IPS-NIHi7 (cell line): ENCODE measurements around the gene ANLN.
"Not testable (repeated sequence)": the region's sequence is repeated elsewhere in the genome, so short reads cannot be mapped to it uniquely, and the experiment has no call there.

Experiments
- DNase-seq: peaks from one replicate; pipeline ENCODE4 v3.0.0; 2012; ENCODE audit warnings: mixed read lengths; ENCODE audit errors: extremely low spot score

ANLN gene

DNA sequence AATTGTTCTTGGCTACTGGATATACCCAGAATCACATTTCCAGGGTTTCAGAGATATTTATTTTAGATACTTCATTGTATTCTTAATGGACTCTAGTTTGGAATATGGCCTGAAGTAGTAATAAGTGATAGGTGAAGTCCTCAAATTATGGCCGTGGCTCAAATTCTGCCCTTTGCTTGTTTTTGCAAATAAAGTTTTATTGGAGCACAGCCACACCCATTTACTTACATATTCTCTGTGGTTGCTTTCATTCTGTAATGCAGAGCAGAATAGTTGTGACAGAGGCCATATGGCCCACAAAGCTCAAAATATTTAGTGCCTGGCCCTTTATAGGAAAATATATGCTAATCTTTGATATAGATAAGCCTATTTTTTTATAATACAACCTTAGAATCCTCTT is 19.5 kb downstream of the ANLN start:
- no peak for DNase-seq

DNA sequence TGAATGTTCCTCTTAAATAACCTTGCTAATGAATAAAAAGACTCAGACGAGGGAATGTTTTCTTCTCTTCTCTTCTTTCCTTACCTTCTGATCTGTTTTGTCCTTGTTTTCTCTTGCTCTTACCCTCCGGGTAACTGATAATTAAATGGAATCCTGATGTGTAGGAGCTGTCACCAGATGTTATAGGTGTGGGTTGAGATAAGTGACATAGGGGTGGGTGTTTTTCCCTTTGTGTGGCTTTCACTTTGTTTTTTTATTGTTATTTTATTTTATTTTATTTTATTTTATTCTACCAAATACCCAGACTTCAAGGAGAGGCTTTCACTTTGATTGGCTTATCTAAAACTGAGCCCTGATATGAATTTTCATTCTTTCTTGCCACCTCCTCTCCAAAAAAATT is 25.5 kb downstream of the ANLN start:
- no peak for DNase-seq

DNA sequence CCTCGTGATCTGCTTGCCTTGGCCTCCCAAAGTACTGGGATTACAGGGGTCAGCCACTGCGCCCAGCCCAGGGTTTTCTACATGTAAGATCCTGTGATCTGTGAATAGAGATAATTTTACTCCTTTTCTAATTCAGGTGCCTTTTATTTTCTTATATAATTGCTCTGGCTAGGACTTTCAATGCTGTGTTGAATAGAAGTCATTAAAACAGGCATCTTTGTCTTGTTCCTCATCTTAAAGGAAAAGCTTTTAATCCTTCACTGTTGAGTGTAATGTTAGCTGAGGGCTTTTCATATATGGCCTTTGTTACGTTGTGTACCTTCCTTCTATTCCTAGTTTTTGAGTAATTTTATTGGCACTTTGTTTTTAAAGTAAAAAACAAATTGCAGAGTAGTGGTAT is 26.6 kb downstream of the ANLN start:
- no peak for DNase-seq

DNA sequence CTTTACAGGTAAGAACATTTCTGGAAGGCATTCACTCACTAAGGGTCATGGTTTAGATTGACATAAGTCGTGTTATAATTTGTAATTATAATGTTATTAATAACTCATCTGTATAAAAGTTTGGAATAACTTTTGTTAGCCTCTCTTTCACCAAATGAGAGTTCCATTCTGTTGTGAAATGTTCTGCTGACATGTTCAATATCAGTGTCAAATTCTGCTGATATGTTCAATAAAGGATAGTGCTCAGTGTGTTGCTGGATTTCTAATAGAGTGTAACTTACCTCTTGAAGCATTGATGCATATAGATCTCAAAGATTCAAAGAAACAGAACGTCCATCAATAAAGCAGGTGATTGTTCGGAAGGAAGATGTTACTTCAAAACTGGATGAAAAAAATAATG is 30.6 kb downstream of the ANLN start:
- DNase-seq: no peak

DNA sequence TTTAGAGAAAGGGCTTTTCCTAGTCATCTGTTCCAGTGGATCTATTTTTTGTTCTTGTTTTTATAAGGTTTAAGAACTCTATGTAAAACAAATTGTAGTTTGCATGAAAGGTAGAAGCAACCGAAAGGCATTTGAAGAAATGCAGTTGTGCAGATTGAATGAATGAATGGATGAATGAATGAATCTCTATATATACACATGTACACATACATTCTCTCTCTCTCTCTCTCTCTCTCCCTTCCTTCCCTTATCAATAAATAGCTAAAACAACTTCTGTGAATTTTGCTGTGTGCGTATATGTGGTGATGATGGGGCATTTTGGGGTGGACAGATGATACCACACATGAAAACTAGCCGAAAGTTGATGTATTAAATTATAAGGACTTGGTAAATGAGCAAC is 32.4 kb downstream of the ANLN start:
- DNase-seq: no peak

DNA sequence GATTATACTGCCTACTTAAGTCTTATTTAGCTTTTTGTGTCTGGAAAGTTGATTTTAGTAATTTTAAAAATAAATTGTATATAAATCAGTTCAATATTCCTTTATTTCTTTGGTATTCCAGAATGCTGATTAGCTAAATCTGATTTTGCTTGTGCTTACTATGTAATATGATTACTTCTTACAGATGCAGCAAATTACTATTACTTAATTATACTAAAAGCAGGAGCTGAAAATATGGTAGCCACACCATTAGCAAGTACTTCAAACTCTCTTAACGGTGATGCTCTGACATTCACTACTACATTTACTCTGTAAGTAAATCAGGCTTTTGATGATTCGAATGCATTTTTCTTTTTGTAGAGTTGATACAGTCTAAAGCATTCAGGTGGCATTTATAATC is 34.0 kb downstream of the ANLN start:
- no peak for DNase-seq

DNA sequence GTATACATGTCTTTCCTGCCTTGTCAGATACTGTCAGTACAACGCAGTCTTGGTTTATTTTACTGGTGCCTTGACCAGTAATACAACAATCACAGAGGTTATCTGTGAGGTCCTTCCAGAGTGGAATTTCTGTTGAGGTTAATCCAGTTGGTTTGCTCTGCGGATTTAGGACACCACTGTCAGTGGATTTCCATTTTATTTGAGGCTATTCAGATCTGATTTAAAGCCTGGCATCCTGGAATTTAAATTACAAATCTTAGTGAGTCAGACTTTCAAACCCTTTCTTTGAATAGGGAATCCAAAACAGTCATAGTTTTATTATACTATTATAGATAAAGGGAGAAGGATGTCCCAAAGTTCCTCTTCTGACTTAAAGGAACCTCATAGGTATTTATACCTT is 40.5 kb downstream of the ANLN start:
- no peak for DNase-seq

DNA sequence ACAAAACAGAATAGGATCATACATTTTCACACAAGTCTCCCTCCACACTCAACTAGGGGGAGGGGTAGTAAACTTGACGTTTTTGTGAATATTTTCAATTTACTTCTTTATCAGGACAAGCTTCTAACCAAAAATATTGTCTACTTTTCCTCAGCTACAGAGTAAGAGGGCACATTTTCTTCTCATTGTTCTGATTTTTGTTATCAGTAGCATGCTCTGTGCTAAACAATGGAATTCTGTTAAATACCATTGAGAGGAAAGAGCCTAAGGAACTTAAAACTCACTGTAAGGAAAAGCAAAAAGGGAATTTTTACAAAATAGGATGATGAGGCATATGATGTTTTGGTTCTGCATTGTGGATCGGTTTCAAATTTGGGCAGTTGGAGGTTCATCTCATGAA is 41.2 kb downstream of the ANLN start:
- DNase-seq: no peak

DNA sequence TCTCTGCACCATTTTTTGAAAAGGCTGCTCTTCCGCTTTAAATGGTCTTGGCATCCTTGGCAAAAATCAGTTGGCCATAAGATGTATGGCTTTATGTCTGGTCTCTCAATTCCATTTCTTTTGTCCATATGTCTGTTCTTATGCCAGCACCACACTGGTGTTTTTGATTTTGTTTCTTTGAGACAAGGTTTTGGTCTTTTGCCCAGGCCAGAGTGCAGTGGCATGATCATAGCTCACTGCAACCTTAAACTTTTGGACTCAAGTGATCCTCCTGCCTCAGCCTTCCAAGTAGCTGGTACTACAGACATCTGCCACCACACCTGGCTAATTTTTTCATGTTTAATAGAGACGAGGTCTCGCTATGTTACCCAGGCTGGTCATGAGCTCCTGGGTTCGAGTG is 48.5 kb downstream of the ANLN start:
- no peak for DNase-seq

DNA sequence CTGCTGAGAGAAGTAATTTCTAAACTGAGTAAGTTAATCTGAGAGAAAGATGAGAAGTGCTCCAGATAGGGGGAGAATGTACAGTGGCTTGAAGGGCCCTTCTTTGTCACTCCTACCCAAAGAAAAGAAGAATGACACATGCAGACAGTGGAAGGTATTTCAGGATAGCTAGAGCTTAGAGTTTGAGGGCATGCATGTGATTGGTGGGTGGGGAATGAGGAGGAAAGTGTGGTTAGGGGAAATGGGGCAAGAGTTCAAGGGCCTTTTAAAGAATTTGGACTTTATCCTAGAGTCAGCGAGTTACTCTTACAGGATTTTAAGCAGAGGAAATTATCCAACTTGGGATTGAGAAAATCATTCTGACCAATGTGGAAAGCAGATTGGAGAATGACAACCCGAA is 50.0 kb downstream of the ANLN start:
- DNase-seq: no peak

DNA sequence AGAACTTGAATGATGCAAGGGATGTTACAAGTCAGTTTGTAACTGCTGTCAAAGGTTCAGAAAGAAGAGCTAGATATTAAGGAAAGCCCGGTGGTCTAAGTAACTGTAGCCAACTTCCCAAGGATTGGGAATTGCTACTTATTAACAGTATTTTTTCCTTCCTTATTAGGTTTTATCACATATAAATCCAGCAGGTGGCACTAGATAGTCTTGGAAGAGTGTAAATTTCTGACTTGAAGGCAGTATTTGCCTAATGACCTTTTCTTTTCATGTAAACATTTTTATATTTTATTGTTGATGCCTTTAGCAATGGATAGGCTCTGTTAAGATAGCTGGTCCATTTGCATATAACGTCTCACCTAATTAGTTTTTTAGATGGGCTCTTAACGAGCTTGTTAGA is 51.2 kb downstream of the ANLN start:
- DNase-seq: peak; percentile 30

DNA sequence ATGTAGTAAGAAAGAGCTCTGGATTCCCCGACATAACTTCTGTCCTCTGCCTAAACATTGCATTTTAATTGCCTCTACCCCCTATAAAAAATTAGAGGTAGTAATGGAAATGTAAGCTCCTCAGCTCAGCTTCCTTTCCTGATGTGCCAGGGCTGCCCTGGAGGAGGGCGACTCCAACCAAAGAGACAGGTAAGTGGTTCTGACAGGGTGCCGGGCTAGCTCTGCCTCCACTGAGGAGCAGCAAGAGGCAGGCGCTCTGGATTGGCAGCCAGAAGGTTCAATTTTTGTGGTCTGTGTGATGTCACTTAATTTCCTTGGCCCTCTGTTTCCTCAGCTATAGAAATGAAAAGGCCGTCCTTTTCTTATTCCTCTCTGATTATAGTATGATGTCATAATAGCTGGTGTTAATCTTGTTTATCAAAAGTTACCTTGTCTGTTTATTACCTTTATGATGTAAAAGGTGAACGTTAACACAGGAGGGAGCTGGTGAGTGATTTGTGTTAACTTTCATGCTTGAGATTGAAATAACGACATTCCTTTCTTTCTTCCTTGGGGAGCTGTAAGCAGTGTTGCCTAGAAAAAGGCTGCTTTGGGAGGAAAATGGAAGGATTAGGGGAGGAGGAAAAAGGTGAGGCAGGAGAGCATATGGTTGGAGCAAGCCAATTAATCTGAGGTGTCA is 51.8 kb downstream of the ANLN start:
- peak; percentile 40 for DNase-seq

DNA sequence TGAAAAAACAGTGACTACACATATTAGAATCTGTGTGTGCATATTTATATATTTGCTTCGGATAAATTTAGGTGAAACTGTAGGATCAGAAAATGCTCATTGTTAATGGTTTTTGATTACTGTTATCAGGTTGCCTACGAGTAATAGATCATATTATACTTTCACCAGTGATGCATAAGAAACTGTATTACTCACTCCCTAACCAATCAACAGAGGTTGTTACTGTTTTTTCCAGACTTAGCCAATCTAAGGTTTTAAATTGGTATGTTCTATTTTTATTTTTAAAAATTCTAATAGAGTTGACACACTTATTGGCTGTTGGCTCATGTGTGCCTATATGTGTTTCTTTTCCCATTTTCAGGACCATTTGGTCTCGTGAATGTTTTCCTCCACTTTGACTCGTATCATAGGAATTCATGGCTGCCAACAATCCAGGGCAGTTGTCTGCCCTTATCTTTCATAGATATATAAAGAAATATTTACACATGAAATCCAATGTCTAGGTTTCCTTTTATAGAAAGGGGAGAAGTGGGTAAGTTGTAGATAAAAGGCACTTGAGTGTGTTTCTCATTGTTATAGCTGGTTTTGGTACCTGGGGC is 59.2 kb downstream of the ANLN start:
- no peak for DNase-seq

DNA sequence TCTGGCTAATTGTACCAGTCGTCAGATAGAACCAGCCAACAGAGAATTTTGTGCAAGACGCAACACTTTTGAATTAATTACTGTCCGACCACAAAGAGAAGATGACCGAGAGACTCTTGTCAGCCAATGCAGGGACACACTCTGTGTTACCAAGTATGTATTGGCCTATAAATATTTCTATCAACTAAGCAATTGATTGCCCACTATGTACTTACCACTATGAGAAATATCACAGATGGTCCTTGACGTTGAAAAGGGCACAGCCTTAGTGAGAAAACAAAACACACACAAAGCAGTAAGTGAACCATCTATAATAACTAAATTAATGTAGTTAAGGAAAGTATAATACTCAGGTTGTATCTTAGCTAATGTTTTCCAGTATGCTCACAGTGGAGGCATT is 60.0 kb downstream of the ANLN start:
- DNase-seq: no peak

DNA sequence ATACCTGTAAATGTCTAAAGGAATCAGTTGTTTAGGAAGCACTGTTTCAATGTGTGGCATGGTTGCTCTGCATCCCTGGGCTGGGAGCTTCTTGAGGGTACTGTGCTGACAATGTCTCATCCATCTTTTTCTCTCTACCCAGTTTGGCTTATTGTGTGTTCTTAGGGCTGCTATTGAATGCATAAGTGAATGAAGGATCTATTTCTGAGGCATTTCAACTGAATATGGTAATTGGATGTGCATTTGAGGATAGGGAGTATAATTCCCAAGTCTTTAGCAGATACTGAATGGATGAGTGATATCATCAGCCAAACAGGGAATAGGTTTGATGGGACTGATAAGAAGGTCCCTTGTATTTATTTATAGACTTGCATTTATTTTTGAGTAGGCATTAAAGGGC is 64.1 kb downstream of the ANLN start:
- DNase-seq: no peak

DNA sequence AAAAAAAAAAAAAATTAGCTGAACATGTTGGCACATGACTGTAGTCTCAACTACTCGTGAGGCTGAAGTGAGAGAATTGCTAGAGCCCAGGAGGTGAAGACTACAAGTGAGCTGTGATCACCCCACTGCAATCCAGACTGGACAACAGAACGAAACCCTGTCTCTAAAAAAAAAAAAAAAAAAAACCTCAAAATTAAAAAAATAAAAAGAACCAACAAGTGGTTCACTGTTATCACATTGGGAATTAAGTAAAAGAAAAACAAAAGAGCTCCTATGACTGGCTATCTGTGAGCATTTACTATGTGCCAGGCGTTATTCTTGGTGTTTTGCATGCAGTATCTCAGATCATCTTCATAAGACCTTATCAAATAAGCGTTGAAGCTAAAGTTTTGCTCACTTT is 66.0 kb downstream of the ANLN start:
- DNase-seq: no peak

DNA sequence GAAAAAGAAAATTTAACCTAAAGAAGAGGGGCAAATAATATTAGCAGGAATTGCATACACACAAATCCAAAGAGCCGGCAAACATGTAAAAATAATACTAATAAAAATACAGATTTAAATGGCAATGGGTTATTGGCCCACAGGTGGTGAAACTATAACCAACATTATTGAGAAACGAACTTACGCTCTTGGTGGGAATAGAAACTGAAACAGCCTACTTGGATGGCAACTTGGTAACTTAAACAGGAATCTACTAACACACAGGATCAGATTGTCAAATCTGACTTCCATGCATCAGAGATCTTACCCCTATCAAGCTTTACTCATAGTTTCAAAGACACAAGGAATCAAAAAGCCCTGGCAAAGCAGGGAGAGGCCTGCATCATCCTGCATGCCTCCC is 66.5 kb downstream of the ANLN start:
- DNase-seq: no peak

DNA sequence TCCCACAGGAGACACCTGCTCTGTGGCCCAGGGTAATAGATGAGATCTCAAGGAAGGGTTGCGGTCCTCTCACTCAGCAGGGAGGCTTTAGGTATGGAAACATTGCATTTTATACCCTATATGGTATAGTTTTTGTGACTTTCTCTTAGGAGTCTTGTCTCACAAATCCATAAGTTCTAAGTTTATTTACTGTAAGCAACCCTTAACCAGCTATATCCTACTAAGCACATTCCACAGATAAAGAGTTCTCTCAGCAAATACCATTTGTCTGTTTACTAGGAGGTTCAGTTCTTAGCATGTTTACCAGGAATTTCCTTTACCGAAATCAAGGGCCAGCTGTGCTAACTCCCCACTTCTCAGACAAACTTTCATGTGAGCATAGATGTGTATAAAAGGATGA is 66.9 kb downstream of the ANLN start:
- no peak for DNase-seq

DNA sequence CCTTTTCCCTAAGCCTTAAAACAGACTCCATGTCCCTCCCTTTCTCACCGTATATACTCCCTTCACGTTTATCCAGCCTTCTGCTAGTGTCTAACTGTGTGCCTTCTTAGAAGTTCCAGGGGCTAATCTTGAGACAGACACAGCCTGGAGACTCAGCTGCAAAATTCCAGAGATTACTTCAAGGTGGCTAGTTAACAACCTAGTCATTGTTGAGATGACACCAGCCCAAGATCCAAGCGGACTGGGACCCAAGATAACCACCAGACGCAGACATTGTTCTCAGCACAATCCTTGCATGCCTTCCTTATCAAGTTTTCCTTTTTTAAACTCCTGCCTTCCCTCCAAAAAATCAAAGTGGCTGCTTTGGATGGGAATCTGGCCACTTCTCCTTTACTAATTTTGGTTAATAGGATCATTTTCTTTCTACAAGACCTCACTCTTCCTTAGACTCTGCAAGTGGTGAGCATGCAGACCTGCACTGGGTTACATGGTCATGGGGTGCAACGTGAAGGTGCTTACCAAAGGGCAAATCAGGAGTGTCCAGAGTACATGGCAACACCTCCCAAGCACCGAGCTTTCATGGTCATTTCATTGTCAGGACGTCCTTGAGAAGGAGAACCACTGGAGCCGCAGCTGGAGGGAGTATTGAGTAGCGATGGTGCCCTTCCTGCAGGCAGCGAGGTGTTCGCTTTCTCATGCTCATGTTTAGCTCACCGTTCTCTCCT is 69.7 kb downstream of the ANLN start:
- DNase-seq: no peak

DNA sequence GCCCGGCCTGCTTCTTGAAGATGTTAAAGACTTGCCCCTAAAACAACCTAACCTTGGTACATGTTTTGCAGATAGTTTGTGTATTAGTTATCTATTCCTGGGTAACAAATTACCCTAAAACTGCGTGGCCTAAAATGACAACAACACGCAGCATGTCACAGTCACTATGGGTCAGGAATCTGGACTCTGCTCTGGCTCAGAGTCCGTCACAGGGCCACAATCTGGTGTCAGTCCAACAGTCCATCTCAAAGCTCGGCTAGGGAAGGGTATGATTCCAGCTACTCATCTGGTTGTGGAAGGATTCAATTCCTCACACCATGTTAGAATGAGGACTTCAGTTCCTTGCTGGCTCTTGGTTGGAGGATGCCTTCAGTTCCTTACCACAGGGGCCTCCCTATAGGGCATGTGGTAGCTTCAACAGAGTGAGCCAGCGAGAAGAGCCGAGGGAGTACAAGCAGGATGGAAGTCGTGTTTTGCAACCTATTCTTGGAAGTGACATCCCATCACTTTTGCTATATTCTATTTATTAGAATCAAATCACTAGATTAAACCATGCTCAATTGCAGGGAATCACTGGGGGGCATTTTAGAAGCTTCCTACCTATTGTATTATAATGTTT is 71.3 kb downstream of the ANLN start:
- no peak for DNase-seq

DNA sequence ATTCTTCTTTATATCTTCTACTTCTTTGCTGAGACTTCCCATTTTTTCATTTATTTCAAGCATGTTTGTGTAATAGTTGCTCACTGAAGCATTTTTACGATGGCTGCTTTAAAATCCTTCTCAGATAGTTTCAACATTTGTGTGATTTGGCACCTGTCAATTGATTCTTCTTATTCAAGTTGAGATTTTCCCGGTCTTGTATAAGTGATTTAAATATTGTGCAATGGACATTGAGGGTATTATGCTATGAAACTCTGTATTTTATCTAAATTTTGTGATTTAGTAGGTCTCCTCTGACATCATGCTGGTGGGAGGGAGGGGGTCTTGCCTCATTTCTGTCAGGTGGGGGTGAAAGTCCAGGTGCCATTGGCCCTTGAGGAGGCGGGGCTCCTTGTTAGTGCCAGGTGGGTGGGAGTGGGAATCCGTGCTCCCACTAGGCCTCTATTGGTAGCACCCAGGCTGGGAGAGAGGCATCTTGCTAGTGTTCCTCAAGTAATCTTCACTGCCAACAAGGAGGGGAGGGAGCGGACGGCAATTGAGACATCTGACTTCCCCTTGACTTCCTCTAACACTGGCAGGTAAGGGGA is 73.0 kb downstream of the ANLN start:
- no peak for DNase-seq

DNA sequence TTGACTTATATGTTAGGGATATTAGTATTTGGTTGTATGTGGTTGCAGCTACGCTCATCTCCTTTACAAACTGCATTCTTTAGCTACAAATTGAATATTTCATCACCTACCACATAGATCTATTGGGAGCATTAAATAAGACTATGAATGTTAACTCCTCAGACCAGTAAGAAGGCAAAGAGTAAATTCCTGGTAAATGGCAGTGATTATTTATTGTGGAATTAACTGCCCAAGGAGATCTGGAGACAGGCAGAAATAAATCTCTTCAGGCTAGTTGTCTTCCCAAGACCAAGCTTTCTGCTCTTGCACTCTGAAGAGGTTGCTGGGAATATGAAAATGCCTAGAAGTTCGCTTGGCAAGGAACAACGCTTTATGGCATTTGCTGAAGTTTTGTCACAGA is 74.6 kb downstream of the ANLN start:
- no peak for DNase-seq

DNA sequence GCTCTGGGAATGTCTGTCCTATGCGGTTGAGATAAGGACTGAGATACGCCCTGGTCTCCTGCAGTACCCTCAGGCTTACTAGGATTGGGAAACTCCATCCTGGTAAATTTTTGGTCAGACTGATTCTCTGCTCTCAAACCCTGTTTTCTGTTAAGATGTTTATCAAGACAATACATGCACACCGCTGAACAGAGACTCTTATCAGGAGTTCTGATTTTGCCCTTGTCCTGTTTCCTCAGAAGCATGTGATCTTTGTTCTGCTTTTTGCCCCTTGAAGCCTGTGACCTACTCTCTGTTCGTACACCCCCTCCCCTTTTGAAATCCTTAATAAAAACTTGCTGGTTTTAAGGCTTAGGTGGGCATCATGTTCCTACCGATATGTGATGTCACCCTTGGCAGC is 76.3 kb downstream of the ANLN start:
- not testable (repeated sequence) for DNase-seq
